GM19099 (cell line): ENCODE data around the gene HES3.

Experiments
- POLR2A ChIP-seq: IDR thresholded peaks from 3 replicates; pipeline ENCODE4 v1.6.1; 2011; ENCODE audit warnings: low read depth; ENCODE audit not compliant: insufficient read length; ENCODE audit errors: extremely low read depth

Gene HES3

DNA sequence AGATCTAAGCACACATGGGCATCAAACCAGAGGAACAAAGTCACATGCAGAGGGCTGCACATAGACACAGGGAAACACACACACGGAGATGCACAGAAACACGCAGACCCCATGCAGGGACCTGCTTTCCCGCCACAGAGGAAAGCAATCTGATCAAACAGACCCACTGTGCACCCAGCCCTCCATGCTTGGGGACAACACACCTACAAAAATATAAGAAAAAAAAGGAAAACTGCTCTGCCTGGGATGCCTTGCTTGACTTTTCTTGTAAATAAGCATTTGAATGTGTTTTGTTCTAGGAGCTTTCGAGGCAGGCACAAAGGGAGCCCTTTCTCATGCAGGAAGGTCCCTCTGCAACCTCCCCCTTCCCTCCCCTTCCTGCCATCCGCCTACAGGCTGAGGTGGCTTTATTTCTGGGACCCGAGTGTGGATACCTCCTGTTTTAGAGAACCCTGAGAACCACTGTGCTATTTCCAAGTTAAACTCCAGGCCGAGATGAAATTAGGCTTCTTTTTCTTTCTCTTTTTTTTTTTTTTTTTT is 4.7 kb upstream of the HES3 start:
- no peak for TF ChIP-seq POLR2A

DNA sequence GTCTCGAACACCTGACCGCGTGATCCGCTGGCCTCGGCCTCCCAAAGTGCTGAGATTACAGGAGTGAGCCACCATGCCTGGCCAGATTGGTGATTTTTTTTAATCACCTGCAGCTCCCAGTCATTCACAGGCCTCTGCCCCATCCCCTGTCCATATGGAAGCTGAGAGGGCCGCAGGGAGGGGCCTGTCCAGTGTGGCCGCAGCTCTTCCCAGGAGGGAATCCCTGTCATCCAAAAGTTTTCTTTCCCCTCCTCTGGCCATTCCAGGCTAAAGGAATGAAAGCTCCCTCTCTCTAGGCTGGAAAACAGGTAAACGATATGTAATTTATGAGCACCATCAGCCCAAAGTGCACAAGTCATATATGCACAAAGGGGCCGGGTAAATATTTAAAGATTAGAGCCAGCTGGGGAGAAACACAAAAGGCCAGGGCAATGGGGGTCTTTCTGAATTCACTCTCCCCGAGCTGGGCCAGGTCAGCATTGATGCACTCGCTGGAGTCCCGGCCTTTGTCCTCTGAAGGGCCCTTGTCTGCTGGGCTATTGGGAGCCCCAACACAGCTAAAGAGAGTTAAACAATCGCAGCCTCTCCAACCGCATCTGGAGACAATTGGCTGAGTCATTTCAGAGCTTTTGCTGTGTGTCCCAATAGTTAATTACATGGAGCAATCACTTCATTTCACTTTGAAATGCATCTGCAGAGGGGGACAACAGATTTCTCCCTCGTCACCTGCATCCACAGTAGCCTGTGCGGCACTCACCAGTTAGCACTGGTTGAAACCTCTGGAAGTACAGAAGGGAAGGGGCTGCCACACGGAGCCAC is 3.8 kb upstream of the HES3 start:
- TF ChIP-seq POLR2A = no peak

DNA sequence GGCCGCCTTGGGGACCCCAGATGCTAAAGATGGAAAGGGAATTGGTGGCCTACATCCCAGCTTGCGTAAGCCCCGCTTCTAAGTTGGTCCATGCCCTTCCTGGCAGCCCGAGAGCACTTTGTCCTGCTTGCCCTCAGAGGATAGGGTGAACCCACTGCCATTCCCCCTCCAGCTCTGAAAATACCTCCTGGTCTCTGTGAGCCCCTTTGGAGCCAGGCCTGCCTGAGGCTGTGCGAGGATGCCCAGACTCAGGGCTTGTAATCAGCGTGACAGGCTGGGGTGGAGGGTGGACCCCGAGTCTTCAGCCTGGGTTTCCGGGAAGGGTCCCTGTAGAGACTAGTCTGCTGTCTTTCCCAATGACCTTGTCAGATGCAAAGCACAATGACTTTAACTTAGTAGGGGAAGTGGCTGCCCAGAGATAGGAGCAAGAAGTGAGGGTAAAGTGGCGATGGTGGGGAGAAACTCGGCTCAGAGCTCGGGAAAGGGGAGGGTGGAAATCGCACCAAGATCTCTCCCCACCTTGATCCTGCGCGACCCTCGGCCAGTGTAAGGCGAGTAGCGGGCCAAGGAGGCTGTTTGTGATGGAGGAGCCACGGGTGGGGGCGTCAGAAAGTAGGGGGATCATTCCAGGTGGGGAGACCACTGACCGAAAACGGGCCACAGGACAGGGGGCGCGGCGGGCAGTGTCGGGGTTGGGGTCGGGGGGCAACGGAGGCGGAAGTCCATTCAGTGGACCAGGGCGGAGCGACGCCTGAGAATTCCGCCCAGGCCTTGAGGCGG is 2.7 kb upstream of the HES3 start:
- TF ChIP-seq POLR2A = no peak

DNA sequence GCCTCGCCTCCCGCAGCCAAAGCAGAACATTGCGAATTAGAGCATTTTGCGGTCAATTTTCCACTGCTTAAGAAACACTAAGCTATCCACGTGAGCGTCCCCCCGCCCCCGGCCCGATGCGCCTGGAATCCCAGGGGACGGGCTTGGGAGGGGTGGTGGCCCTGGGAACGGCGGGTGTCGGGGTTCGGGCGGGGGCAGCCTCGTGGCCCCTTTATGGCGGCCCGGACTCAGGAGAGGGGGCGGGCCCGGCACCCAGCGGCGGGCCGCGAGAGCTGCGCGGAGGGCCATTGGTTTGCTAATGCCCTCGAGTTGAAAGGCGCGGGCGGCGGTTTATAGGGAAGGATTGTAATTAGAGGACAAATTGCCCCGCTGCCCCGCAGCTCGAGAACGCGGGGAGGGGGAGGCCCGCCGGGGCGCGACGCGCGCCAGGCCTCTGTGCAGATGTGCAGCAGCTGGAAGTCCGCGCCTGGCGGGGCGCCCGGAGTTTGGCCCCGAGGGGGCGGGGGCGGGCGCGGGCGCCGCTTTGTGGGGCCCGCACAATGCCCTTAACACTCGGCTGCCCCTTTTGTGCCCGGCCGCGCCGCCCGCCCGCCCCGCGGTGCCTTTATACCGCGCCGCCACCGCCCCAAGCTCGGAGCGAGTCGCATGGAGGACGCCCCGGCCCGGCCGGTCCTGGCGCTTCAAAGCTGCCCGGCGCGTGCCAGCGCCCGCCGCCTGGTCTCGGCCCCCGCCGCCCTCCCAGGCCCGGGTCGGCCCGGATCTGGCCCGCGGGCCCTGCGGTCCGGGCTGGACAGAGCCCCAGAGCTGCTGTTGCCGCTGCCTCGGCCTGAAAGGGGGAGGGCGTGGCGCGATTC is 1.9 kb upstream of the HES3 start:
- TF ChIP-seq POLR2A = no peak

DNA sequence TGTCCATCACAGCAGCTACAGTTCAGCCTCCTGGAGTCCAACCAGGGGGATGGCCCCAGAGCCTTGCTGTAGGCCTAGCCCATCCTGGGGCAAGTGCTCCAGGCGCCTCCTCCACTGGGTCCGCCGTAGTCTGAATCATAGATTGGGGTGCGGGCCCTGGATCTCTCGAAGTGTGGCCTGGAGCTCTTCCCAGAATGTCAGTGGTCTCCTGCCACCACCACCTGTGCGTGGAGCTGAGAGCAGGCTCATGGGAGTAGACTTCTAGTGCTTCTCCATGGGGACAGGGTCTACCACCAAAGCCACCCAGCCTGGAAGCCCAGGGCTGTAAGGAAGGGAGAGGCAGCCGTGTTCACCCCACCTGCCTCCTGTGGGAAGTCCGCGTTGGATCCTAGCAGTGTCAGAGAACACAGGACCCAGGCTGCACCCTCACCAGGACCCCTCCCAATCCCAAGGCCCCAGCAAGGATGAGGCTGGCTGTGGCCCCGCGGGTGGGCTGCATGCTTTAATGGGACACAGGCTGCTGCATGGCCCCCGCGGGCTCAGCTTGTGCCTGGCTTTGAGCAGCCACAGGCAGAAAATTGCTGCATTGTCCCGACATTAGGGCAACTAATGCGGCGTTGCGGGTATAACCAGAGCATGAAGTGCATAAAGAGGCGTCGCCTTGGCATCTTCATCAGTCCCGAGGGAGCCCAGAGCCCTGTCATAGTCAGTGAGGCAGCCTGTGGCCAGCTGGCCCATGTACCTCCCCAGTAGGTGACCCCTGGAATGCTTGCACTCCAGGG is 735 bp upstream of the HES3 start:
- no peak for TF ChIP-seq POLR2A

DNA sequence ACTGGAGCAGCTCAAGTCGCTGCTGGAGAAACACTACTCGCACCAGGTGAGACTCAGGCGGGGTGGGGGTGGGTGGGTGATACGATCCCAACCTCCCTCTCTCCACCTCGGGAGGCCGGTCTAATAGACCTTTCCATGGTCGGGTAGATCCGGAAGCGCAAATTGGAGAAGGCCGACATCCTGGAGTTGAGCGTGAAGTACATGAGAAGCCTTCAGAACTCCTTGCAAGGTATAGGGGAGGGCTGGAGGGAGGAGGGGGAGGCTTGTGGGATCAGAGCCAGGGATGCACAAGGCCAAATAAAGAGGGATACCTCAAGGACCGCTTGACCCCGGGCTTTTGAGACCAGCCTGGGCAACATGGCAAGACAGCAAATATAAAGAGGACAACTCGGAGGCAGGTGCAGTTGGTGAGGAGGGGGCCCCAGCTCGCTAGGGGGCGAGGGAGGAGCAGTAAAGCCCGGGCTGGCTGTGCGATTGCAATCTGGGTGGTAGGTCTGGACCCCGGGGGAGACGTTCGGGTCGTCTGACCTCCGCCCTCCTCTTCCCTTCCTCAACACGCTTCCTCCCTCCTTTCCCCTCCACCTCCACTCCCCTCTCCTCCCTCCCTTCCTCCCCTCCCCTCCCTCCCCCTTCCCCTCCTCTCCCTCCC is 546 bp downstream of the HES3 start:
- no peak for TF ChIP-seq POLR2A

DNA sequence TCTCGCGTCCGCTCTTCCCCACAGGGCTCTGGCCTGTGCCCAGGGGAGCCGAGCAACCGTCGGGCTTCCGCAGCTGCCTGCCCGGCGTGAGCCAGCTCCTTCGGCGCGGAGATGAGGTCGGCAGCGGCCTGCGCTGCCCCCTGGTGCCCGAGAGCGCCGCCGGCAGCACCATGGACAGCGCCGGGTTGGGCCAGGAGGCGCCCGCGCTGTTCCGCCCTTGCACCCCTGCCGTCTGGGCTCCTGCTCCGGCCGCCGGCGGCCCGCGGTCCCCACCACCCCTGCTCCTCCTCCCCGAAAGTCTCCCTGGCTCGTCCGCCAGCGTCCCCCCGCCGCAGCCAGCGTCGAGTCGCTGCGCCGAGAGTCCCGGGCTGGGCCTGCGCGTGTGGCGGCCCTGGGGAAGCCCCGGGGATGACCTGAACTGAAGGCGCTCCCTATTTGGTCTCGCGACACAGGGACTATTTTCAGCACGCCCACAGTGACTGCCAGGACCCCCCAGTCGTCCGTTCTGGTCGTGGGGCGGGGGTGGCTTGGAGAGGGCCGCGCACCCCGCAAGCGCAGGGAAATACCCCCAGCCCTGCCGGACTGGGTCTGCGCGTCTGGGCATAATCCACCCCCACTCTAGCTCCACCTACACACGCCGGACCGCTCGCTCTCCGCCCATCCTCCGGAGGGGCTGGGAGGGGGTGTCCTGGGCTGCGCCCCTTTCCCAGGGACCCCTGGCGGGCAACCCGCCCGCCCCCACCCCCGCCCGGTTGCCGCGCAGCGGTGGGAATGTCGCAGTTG is 1.3 kb downstream of the HES3 start:
- TF ChIP-seq POLR2A = no peak

DNA sequence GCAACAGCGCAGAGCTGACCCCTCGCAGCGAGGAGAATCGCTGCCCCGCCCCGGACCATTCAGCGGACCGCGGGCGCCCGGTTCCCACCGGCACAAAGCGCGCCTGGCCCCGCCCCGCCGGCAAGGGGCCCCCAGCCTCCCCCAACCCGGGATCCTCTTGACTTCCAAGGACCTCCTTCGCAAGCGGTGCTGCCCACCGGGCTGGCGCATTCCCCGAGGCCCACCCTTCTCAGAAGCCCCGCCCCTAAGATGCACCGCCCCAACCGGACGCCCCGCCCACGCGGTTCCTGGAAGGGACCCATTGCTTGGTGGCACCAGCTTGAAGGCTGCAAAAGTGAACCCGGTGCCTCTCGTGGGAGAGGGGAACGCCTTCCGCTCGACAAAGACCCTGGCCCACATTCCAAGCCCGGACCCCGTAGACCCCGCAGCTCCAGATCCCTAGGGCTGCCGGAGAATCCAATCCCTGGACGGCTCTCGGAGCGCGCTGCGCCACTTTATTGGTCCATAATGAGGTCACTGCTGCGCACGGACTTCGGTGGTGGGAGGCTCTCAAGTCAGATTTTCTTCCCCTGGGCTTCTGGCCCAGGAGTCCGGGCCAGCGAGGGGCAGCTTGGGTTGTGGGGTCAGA is 2.0 kb downstream of the HES3 start:
- no peak for TF ChIP-seq POLR2A

DNA sequence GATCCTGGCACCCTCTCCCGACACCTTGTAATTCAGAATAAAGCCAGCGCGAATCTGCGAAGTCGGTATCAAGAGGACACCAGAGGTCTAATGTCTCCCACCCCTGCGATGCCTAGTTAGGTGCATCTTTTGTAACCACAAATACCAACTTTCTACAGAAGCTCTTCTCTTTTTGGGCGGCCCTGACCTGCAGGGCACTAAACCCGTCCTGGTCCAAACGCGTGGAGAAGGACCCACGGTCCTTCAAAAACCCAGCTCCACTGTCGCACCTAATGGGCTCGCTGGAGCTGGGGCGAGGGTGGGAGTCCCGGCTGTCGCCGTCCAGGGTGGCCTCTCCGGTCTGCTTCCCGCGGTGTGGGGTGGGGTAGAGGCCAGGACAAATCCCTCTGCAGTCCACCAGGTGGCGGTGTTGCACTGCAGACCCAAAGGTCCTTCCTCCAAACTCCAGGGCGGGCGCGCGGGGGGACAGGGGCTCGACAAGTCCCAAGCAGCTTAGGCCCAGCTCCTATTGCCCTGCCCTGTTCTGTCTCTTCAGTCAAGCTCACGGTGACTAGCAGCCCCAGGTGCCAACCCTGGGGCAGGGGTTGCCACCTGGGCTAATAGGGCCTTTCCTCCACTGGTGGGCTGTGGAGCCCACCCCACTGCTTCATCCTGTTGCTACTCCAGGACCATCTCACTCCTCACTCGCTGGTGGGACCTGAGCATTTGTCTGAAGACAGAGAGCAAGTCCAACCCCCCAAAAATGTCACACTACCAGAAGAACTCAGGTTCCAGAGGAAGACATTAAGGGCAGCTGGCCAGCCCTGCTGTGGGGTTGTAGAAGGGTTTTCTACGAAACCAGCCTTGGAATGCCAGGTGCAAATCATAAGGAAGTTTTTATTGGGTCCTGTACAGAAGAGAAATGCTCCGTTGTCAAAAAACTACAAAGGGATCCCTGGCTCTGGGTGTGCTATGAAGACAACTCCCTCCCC is 2.8 kb downstream of the HES3 start:
- no peak for TF ChIP-seq POLR2A

DNA sequence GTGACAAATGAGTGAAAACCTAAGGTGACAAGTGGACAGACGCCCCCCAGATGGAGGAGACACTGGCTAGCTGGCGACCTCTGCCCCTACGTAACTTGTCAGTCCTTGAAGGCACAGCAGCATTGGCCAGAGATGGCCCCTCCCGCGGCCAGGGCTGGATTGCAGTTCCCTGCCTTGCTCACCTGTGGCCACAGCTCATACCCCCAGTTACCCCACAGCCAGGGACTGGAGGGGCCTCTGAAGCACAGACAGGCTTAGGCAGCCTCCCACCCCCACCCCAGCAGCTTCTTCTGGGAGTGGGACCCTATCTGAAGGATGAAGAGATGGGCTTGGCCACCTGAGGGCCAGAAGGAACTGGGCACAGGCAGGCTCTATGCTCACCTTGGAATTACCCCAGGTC is 3.7 kb downstream of the HES3 start:
- TF ChIP-seq POLR2A = no peak

DNA sequence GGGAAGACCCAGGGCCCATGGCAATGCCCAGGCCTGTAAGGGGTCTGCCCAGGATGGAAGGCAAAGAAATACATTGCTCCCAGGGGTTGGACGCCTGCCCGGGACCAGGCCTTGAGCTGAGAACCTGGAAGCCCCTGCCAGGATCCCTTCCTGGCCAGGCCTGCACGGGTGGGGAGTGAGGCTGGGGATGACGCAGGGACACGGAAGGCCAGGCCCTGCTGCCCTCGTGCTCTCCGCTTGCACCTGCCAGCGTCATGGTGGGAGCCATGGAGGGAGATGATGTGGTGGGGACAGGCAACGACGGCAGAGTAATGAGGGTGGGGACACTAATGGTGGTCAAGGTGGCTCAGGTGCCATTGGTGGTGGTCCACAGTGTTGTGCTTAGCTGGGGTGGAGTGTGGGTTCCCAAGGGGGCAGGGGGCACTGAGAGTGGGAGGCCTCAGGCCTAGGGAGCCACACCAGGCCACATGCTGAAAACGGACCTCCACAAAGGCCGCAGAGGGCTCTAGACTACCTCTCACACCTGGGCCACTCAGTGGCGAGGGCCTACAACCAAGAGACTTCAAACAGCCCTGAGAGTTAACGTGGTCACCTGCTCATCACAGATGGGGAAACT is 4.3 kb downstream of the HES3 start:
- TF ChIP-seq POLR2A = no peak
